HG03342 (cell line): ENCODE results near the gene PDE4C.

Experiments
- ATAC-seq: cut with Tn5 transposase; IDR thresholded peaks from one replicate; pipeline ENCODE4 v1.9.1; 2021; ENCODE audit warnings: mild to moderate bottlenecking, moderate library complexity; ENCODE audit not compliant: unreplicated experiment

The PDE4C gene

GRCh38 chr19:18202778-18203407 lies 23.3 kb downstream of the PDE4C start:
- no peak for ATAC-seq

- no peak for ATAC-seq
Observed at GRCh38 chr19:18202397-18202777, 23.9 kb downstream of the PDE4C start.

GRCh38 chr19:18198374-18198773 lies 27.9 kb downstream of the PDE4C start:
- ATAC-seq = no peak

- ATAC-seq = no peak
Observed at GRCh38 chr19:18197941-18198340, 28.3 kb downstream of the PDE4C start.

GRCh38 chr19:18197306-18197705 lies 28.9 kb downstream of the PDE4C start:
- ATAC-seq = no peak

- no peak for ATAC-seq
Observed at GRCh38 chr19:18196511-18196845, 29.8 kb downstream of the PDE4C start.

- ATAC-seq = no peak
Observed at GRCh38 chr19:18194554-18195238, 31.5 kb downstream of the PDE4C start.

GRCh38 chr19:18194181-18194530 lies 32.1 kb downstream of the PDE4C start:
- ATAC-seq = no peak

GRCh38 chr19:18193388-18194180 lies 32.7 kb downstream of the PDE4C start:
- ATAC-seq = no peak

GRCh38 chr19:18192673-18193387 lies 33.4 kb downstream of the PDE4C start, which contains the start of gene MPV17L2:
Gene MPV17L2 (plus strand): TSS chr19:18193218. CDS start chr19:18193282, 64 bp downstream.
- ATAC-seq = peak; percentile 84

- no peak for ATAC-seq
Observed at GRCh38 chr19:18191640-18192062, 34.6 kb downstream of the PDE4C start.

GRCh38 chr19:18190278-18190677 lies 36.0 kb downstream of the PDE4C start:
- no peak for ATAC-seq

- ATAC-seq = no peak
Observed at GRCh38 chr19:18185538-18185937, 40.7 kb downstream of the PDE4C start.

GRCh38 chr19:18183529-18183928 lies 42.7 kb downstream of the PDE4C start:
- no peak for ATAC-seq

- ATAC-seq = no peak
Observed at GRCh38 chr19:18179957-18180356, 46.3 kb downstream of the PDE4C start.

GRCh38 chr19:18176367-18177310 lies 49.6 kb downstream of the PDE4C start:
- ATAC-seq = no peak

GRCh38 chr19:18174983-18175382 lies 51.3 kb downstream of the PDE4C start:
- no peak for ATAC-seq
